ENCODE measurements around the gene KANK2.
A peak's percentile ranks its signal among the peaks of the same experiment; 100 is the strongest.

Gene KANK2

GRCh38 chr19:11225815-11226214 is 28.5 kb upstream of the KANK2 start:
- DNase-seq (ENCODE audit: low spot score), result no peak

- DNase-seq (ENCODE audit: low spot score), result no peak
These were observed 27.8 kb upstream of the KANK2 start for GRCh38 chr19:11225172-11225571.

- no peak for DNase-seq (ENCODE audit: low spot score)
These were observed 27.1 kb upstream of the KANK2 start for GRCh38 chr19:11224429-11224828.

GRCh38 chr19:11223200-11223599 is 25.9 kb upstream of the KANK2 start:
- DNase-seq (ENCODE audit: low spot score), result no peak

GRCh38 chr19:11221082-11221598 is 23.8 kb upstream of the KANK2 start:
- no peak for DNase-seq (ENCODE audit: low spot score)

- no peak for DNase-seq (ENCODE audit: low spot score)
These were observed 17.0 kb upstream of the KANK2 start for GRCh38 chr19:11214387-11214786.

- DNase-seq (ENCODE audit: low spot score), result no peak
These were observed 13.2 kb upstream of the KANK2 start for GRCh38 chr19:11210656-11210928.

- no peak for DNase-seq (ENCODE audit: low spot score)
These were observed 12.7 kb upstream of the KANK2 start for GRCh38 chr19:11209839-11210655.

GRCh38 chr19:11208561-11209471 is 11.5 kb upstream of the KANK2 start:
- no peak for DNase-seq (ENCODE audit: low spot score)

GRCh38 chr19:11205939-11206570 is 8.7 kb upstream of the KANK2 start:
- no peak for DNase-seq (ENCODE audit: low spot score)

- DNase-seq (ENCODE audit: low spot score), result no peak
These were observed 7.6 kb upstream of the KANK2 start for GRCh38 chr19:11204943-11205349.

GRCh38 chr19:11204076-11204602 is 6.8 kb upstream of the KANK2 start:
- no peak for DNase-seq (ENCODE audit: low spot score)

- peak; percentile 73 for DNase-seq (ENCODE audit: low spot score)
These were observed 6.1 kb upstream of the KANK2 start for GRCh38 chr19:11203194-11204075.

- no peak for DNase-seq (ENCODE audit: low spot score)
These were observed 5.3 kb upstream of the KANK2 start for GRCh38 chr19:11202488-11203193.

- DNase-seq (ENCODE audit: low spot score), result no peak
These were observed 4.4 kb upstream of the KANK2 start for GRCh38 chr19:11201791-11202190.

GRCh38 chr19:11200931-11201330 is 3.6 kb upstream of the KANK2 start:
- DNase-seq (ENCODE audit: low spot score), result no peak

- DNase-seq (ENCODE audit: low spot score), result no peak
These were observed 2.8 kb upstream of the KANK2 start for GRCh38 chr19:11200015-11200574.

GRCh38 chr19:11199517-11199916 is 2.2 kb upstream of the KANK2 start:
- no peak for DNase-seq (ENCODE audit: low spot score)

- DNase-seq (ENCODE audit: low spot score), result no peak
These were observed 1.6 kb upstream of the KANK2 start for GRCh38 chr19:11198769-11199424.

- no peak for DNase-seq (ENCODE audit: low spot score)
These were observed 810 bp upstream of the KANK2 start for GRCh38 chr19:11198175-11198534.

Measured in HuH-7 (cell line).